Measurements from ENCODE around the gene DDX3X.
"Not testable (repeated sequence)": the region's sequence is repeated elsewhere in the genome, so short reads cannot be mapped to it uniquely, and the experiment has no call there.

DDX3X gene

DNA sequence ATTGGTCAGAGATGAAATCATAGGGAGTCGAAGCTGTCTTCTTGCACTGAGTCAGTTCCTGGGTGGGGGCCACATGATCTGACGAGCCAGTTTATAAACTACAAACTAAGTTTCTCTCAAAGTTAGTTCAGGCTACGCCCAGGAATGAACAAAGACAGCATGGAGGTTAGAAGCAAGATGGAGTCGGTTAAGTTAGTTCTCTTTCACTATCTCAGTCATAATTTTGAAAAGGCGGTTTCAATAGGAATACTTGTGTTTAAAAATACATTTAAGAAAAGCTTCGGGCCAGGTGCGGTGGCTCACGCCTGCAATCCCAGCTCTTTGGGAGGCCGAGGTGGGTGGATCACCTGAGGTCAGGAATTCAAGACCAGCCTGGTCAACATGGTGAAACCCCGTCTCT, 77.3 kb downstream of the DDX3X start:
- not testable (repeated sequence) for FAIRE-seq; DNase-seq (ENCODE audit: low spot score)

DNA sequence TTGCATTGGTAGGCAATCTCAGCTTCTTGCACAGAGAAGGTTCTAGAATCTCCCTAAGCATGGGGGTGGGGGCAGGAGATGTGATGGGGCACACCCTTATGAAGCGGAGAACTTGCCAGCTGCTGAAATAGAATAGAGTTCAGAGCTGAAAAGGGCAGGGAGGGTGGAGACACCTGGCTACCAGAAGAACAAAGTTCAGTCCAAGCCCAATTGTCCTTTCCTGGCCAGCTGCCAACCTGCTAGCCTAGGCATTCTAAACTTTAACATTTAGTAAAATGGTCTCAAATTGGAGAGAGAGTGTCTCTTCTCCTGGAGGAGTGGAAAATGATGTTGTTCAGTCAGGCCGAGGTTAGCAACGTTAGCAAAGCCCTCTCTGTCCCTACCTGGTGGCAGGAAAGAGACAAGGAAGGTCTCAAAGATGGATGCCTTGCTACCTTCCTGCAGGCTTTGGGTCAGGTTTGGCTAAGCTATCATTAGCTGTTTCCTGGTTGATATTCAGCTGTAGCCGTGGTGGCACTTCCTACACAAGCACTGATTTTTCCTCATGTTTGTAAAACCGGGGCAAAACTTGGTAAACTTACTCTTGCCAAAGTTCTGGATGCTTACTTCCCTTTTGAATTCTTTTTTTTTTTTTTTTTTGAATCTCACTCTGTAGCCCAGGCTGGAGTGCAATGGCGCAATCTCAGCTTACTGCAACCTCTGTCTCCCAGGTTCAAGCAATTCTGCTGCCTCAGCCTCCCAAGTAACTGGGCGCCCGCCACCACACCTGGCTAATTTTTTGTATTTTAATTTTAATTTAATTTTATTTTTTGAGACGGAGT, 78.5 kb downstream of the DDX3X start:
- FAIRE-seq = no peak
- DNase-seq (ENCODE audit: low spot score) = no peak

All from RCC 7860 (cell line).